HG02970 (cell line): ENCODE measurements around the gene ZBTB40.

ENCODE experiments used
- ATAC-seq: cut with Tn5 transposase; IDR thresholded peaks from one replicate; pipeline ENCODE4 v1.9.1; 2021; ENCODE audit warnings: mild to moderate bottlenecking, moderate library complexity, moderate number of reproducible peaks; ENCODE audit not compliant: unreplicated experiment, low FRiP score

The ZBTB40 gene

DNA sequence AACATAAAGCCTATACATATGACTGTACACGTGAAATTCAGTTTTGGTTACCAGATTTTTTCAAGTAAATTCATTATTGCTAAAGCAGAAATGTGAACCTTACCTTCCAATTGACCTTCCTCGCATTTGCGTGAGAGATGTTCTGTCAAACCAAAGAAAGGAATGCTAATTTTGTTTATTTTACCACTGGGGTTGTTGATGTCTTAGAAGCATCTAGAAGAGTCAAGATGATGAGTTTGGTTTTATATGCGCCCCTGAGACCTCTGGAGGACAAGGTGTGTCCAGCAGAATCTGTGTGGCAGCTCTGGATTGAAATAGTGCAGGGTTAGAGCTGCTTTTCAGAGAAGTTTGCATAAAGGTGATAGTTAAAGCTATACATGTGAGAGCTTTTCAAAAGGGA, 48.4 kb downstream of the ZBTB40 start:
- ATAC-seq, result no peak

DNA sequence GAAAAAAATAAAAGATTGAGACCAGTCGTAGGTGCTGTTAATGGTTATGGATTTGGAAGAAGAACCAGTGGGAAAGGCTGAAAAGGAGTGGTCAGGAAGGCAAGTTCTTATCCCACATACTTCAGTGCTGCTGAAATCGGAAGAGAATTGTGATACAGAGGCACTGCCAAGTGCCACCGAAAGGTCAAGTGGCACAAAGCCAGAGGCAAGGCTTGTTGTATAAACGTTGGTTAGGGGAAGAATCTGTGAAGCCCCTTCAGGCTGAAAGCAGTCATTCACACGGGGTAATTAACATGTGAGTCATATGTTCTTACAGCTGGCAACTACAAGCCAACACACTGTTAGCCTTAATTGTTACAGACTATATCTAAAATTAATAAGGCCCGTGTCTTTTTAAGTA, 48.8 kb downstream of the ZBTB40 start:
- no peak for ATAC-seq

DNA sequence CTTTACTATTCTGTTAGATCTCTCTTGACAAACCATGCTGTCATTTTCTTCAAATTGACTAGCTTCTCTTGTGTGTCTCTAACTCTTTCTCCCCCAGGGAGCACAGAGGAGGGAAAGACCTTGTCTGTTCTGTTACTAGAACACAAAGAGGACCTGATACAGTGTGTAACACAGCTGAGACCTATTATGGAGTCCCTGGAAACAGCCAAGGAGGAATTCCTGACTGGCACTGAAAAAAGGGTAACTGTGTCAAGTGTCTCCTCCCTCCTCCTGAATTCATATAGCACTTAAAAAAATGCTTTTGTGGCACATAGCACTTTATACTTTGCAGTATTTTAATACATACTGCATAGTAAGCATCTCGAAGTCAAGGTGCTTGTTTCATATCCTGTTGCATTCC, 50.6 kb downstream of the ZBTB40 start:
- no peak for ATAC-seq

DNA sequence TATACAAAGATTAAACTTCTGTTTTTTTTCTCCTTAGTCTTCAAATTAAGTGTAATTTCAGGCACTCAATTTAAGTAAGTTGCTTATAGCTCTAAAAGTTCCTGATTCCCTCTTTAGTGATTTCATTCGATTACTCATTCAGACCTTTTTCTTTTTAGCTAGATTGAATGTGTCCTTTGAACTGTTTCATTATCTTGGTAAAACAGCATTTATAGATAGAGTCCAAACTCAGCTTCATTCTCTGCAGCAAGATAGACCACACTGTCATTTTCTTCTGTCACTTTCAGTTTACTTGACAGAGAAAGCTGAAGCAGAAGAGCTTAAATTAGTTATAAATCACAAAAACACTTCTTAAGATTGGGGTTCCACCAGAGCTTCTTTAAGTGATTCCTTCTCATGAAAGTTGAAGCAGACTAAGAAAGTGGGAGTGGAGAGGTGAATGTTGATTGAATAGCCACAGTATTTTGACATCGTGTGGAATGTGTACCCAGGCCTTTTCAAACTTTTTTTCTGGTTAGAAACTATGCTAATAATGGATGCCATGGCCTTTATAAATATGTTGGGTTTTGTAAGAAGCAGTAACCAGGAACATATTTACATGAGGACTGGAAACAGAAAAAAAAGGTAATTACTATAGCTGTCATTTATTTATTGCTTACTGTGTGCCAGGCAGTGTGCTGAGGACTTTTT, 52.2 kb downstream of the ZBTB40 start:
- no peak for ATAC-seq

DNA sequence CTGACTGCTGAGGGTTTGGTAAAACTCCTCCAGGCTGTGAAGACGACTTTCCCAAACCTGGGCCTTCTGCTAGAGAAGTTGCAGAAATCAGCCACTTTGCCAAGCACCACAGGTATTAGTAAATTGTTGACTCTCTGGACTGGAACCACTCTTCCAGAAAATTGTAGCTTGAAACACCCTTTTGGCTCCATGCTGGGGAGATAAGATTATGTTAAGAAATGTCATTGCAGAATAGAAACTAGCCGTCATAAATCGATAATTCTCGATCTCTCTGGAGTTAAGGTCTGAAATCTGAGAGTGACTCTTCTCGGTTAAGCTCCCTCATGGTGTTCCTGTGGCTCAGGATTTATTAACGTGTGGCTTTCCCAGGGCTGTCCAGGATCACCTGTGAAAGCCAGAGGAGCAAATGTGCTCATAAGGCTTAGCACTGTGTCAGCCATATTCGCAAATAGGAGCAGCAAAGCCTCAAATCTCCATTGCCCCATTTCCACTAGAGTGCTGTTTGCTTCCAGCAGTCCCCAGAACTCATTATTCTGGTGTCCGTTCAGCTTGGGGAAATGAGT, 54.6 kb downstream of the ZBTB40 start:
- ATAC-seq, result no peak

DNA sequence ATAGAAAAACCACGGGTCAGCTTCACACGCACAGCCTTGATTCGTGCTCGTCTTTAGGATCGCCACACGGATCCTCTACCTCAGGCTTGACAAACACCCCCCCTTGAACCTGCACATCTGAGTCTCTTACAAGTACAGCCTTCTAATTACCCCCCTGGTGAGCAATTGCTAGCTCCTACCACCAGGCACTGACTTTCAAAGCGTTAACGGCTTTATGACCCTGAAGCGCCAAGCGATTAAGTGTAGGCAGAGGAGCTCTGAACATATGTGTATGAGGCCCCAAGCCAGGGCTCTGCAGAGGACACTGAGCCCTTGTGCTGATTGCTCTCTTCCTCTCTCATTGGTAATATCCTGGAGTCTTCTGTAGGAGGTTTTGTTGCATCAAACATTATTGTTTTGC, 55.9 kb downstream of the ZBTB40 start:
- no peak for ATAC-seq

DNA sequence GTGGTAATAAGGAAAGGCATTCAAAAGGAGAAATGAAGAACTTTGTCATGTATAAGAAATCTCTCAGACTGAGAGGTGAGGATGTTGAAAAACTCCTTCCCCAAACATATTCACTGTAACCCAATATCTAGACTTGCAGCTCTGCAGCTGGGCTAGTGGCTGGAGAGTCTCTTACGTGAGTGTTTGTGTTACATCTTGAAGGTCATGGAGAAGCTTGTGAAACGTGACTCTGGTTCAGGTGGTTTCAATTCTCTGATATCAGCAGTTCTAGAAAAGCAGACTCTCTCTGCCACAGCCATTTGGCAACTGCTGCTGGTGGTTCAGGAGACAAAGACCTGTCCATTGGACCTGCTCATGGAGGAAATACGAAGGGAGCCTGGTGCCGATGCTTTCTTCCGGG, 56.7 kb downstream of the ZBTB40 start:
- ATAC-seq, result no peak

DNA sequence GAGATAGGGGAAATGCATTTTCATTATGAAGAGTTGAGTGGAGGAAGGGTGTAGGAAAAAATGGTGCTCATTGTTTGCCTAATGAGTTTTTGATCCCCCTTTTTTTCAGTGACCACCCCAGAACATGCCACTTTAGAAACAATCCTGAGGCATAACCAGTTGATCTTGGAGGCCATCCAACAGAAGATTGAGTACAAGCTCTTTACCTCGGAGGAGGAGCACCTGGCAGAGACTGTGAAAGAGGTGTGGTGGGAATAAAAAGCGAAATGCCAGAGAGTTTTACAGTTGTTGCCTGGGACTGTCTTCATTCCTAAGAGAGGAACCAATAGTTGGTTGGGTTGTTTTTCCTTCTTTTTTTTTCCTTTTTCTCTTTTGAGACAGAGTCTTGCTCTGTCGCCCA, 57.3 kb downstream of the ZBTB40 start:
- no peak for ATAC-seq

DNA sequence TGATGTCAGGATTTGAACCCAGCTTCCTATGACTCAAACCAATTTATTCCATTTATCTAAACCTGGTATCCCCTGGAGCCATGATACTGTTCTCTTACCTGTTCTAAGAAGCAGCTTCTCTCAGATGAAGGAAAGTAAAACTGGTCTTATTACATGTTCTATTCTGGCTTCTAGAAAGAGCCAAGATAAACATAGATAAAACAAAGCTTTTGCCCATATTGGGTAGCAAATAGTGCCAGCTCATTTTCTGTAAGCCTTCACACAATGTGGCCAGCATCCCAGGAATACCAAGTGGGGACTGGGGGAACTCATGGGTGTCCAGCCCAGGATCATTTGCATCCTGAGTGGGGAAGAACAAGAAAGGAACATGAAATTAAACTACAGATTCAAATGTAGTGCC, 58.2 kb downstream of the ZBTB40 start:
- ATAC-seq, result no peak

DNA sequence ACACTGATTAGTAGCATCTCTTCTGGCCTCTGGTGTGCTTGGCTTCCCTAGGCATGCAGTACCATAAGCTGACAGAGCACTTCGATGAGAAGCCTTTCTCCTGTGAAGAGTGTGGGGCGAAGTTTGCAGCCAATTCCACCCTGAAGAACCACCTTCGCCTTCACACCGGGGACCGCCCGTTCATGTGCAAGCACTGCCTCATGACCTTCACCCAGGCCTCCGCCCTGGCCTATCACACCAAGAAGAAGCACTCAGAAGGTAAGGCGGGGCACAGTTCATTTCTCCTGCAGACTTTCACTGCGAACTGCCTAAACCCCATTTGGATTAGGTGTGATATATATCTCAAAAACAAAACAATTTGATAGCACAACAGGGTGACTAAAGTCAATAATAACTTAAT, 61.2 kb downstream of the ZBTB40 start:
- no peak for ATAC-seq

DNA sequence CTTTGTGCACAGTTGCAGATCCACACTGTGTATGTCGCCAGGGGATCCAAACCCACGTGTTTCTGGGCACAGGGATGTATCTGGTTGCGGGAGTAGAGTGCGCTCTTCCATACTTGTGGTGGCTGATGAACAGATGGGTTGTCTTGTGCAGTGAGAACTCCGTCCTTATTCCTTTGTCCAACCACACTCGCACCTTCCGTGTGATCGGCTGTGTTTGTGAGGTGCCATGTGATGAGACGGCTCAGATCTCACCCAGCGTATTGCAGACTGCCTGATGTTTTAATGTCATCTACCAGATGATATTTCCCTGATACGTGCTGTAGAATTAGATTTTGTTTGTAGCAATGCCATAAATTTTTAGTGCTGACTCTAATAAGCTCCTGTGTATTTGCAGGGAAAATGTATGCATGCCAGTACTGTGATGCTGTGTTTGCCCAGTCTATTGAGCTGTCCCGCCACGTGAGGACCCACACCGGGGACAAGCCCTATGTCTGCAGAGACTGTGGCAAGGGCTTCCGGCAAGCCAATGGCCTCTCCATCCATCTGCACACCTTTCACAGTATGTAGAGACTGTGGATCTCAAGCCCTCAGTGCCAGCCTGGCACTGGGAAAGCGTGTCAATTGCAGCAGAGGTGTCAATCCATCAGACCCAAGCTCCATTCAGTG, 65.4 kb downstream of the ZBTB40 start:
- ATAC-seq, result no peak

DNA sequence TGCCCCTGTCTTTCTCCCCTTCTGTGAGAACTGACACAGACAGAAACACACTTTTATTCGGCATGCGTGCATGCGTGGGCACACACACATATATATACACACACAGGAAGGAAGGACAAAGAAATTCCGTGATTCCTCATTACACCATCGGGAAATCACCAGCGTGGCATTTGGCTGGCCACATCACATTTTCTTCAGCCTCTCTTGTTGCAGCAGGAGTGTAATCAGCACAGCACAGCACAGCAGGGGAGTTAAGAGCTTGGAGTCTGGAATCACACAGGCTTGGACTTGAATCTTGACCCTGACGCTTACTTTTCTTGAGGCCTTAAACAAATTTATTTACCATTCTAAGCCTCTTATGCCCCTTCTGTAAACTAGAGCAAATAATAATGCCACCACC, 66.3 kb downstream of the ZBTB40 start:
- no peak for ATAC-seq

DNA sequence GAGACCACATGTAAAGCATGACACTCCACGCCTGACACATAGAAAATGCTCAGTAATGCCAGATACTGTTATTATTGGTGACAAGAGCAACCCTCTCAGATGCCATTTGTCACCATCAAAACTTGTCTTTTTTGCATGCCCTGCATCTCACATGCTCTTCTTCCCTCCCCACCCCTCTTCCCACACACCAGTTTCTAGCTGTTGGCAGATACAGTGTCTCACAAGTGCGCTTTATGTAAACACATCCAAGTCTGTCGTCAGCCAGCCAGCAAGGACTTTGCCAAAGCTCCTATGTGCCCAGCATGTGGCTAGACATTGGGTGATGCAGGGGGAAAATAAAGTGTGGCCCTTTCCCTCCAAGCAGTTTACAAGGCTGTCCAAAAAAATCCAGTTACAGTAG, 66.7 kb downstream of the ZBTB40 start:
- ATAC-seq, result no peak

DNA sequence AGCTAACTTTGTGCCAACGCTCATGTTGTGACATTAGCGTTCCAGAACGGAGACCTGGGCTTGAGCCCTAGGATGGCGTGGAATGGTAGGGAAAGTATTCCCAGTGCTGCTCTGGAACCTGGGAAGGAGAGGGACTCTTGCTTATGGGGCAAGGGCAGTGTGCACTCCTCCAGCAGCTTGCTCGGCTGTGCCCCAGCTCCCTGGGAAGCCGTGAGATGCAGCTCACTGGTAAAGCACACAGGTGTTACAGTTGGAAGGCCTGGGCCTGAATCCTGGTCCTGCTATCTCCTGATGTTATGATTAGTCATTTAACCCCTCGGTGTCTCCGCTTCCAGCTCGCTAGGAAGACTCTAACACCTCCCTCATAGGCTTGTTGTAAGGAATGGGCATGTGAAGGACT, 69.2 kb downstream of the ZBTB40 start:
- ATAC-seq, result no peak

DNA sequence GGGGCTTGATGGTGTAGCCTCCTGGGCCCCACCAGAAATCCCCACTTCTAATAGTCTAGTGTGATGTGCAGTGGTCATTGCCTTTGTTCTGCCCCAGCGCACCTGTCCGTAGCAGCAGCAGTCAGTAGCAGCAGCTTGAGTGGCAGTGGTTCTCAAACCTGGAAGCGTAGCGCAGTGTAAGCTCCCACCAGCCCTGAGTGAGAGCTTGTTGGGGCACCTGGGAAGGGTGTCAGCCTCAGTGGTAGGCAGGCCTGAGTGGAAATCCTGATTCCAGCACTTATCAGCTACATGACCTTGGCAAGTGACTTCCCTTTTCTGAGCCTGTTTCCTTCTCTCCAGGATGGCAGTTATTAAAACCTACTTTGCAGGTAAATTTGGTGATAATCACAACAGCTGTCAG, 70.0 kb downstream of the ZBTB40 start:
- no peak for ATAC-seq

DNA sequence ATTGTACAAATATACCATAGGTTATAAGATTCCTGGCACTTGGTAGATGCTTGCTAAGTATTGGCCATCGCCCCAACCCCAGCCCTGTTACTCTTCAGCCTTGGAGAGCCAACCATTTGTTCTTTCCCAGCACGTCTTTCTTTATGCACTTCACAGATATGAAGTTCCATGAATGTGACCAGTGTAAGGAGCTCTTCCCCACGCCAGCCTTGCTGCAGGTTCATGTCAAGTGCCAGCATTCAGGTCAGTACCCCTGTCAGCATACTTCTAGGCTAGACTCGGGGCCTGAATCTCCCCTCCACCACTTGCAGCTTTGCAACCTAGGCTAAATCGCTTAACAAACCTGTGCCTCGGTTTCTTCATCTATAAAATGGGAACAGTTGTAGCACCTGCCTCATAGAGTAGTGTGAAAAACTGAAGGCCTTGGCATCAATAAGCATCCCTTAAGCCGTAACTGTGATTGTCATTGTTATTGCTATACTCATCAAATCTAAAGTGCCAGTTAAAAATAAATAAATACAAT, 70.6 kb downstream of the ZBTB40 start:
- ATAC-seq, result no peak

DNA sequence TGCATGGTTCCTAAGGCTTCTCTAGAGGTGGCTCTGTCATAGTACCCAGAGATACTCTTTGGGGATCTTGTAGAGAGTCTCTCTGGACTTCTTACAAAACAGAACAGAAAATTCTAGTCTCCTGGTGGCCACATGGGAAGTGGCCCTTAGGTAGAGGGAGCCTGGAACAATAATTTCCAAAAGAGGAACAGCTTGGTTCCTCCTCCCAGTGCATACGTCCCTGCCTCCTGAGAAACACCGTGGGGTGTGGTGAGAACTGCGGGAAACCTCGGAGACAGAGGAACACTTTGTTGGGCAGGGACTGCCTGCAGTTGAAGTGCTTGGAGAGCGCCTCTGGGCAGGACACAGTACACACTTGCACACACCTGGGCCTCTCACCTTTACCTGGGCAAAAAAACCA, 72.8 kb downstream of the ZBTB40 start:
- ATAC-seq, result no peak

DNA sequence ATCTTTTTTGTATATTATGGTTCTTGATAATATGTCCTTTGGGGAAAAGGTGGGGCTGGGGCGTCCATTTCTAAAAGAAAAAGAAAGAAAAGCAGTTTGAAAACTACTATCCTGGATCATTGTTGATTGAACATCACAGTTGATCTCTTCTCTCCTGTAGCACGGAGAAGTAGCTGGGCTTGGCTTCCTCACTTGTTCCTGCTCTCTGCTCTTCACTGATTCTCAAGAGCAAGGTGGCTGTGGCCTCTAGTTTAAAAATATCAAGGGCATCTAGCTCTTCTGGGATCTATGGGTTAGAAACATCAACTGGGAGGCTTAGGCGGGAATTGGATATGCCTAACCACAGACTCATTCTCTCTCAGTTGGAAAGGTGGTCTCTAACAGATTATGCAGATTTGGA, 73.6 kb downstream of the ZBTB40 start:
- ATAC-seq, result no peak

DNA sequence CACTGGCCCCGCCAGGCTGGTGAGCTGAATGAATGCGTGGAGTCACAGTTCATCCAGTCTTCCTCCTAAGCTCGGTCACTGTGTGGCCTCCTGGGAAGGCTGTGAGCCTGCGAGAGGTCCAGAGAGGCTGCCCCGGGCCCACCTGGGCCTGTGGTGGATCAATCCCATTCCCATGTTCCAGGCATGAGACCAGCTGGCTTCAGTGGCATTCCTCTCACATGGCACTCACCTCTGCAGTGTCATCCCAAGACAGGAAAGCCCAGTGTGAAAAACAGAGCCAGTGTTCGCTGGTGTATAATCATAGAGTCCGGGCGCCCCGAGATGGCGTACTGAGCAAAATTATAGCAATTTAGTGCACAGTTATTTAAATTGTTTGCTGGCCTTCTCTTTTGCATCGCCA, 74.0 kb downstream of the ZBTB40 start:
- no peak for ATAC-seq

DNA sequence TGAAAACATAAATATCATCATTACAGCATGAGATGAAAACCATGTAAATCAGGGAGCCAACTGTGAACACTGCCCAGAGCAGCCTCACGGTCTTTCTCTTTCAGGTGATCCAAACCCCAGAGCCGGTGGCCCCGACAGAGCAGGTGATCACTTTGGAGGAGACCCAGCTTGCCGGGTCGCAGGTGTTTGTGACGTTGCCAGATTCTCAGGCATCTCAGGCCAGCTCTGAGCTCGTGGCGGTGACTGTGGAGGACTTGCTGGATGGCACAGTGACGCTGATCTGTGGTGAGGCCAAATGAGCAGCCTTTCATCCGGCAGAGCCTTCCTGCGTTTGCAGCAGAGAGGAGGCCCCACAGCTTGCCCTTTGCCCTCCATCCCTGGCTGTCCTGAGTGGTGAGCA, 74.4 kb downstream of the ZBTB40 start:
- ATAC-seq, result no peak

DNA sequence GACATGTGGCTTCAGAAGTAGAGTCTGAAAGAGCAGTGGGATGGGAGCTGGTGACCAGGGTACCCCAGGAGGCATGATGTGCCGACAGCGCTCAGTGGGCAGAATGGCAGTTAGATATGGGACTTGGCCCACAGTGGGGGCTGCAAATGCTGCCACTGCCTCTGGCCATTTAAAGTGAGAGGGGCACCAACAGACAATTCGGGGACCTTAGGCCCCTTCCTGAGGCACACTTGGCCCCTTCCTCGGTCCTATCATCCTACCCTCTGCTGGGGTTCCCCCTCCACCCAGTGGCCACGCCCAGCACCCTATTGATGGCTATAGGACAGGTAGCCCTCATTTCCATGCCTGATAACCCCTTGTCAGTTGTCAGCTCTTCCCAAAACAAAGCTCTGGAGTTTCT, 75.0 kb downstream of the ZBTB40 start:
- no peak for ATAC-seq

DNA sequence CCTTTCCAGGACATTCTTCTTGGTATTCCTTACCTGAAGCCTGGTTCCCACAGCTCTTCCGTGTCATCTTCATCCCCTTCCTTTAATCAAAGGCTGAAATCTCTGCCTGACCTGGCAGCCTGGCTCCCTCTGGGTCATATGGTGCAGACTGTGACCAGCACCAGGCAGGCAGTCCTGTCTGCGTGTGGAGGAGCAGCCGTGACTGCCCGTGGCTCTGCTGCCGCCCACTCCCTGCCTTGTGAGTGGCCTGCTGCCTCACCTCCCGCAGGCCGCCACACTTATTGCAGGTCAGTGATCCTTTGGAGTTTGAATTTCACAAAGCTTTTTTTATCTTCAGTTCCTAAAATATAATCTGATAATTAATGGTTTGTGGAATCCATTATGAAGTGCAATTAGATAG, 75.5 kb downstream of the ZBTB40 start:
- ATAC-seq, result no peak
